HG02973 (cell line): ENCODE data around the gene STAB2.

Experiments
- ATAC-seq: cut with Tn5 transposase; IDR thresholded peaks from one replicate; pipeline ENCODE4 v1.9.1; 2021; ENCODE audit warnings: moderate library complexity; ENCODE audit not compliant: unreplicated experiment

STAB2 gene

GRCh38 chr12:103586132-103586531 is 941 bp upstream of the STAB2 start:
- ATAC-seq, result no peak

GRCh38 chr12:103588680-103589079 is 1.6 kb downstream of the STAB2 start:
- ATAC-seq, result no peak

- no peak for ATAC-seq
Observed at GRCh38 chr12:103589517-103589916, 2.4 kb downstream of the STAB2 start.

- no peak for ATAC-seq
Observed at GRCh38 chr12:103590271-103590670, 3.2 kb downstream of the STAB2 start.

GRCh38 chr12:103596981-103597380 is 9.9 kb downstream of the STAB2 start:
- no peak for ATAC-seq

GRCh38 chr12:103599274-103599673 is 12.2 kb downstream of the STAB2 start:
- no peak for ATAC-seq

- ATAC-seq, result no peak
Observed at GRCh38 chr12:103600967-103601728, 14.1 kb downstream of the STAB2 start.

- no peak for ATAC-seq
Observed at GRCh38 chr12:103620395-103620794, 33.3 kb downstream of the STAB2 start.

- ATAC-seq, result no peak
Observed at GRCh38 chr12:103623716-103624115, 36.6 kb downstream of the STAB2 start.

GRCh38 chr12:103626498-103626897 is 39.4 kb downstream of the STAB2 start:
- ATAC-seq, result no peak

GRCh38 chr12:103627189-103627855 is 40.2 kb downstream of the STAB2 start:
- no peak for ATAC-seq

GRCh38 chr12:103632554-103633216 is 45.6 kb downstream of the STAB2 start:
- peak; percentile 94 for ATAC-seq

- ATAC-seq, result no peak
Observed at GRCh38 chr12:103634732-103635131, 47.7 kb downstream of the STAB2 start.

GRCh38 chr12:103635419-103635818 is 48.3 kb downstream of the STAB2 start:
- ATAC-seq, result no peak

GRCh38 chr12:103637021-103637420 is 49.9 kb downstream of the STAB2 start:
- ATAC-seq, result no peak

- no peak for ATAC-seq
Observed at GRCh38 chr12:103637429-103637828, 50.4 kb downstream of the STAB2 start.

- ATAC-seq, result no peak
Observed at GRCh38 chr12:103639983-103640382, 52.9 kb downstream of the STAB2 start.

- ATAC-seq, result peak; percentile 25
Observed at GRCh38 chr12:103640410-103640809, 53.3 kb downstream of the STAB2 start.

GRCh38 chr12:103640831-103641230 is 53.8 kb downstream of the STAB2 start:
- peak; percentile 65 for ATAC-seq

- ATAC-seq, result no peak
Observed at GRCh38 chr12:103642240-103642864, 55.3 kb downstream of the STAB2 start.

- no peak for ATAC-seq
Observed at GRCh38 chr12:103645202-103645601, 58.1 kb downstream of the STAB2 start.
